Measurements from ENCODE around the gene SLC7A8.

- TF ChIP-seq POLR2AphosphoS5 (IDR thresholded peaks at IDR 0.05; ENCODE audit: low read length) (no peak), GATAD2B (conservative IDR thresholded peaks at IDR 0.05; ENCODE audit: low read depth) (no peak), CTCF (IDR thresholded peaks at IDR 0.05 in 2 of 3, conservative IDR thresholded peaks at IDR 0.05 in 1 of 3; ENCODE audit: control insufficient read depth in 2 of 3, extremely low read depth in 1 of 3, insufficient read depth in 1 of 3, low read depth in 3 of 3, low read length in 3 of 3) (no peak)
These were observed 12.2 kb upstream of the SLC7A8 start for GRCh38 chr14:23195552-23196101.

All from GM12878 (cell line).